SK-N-SH (cell line): Measurements from ENCODE around the gene LCN10. TPM values are rescaled to one million over a fixed set of nuclear protein-coding genes. Genes with fewer than 3 reads are reported as not detected.

ENCODE experiments used
- polyA plus RNA-seq, 3 experiments: library from polyadenylated mRNA; depleted of rRNA; stranded (reverse); fragments of >200 nt; gene quantifications; 2 replicates each; pipeline ENCODE4 v1.2.3, GENCODE V29; 2012
- small RNA-seq, 7 experiments: library from RNA; depleted of rRNA; stranded (forward); fragments of <200 nt; gene quantifications; one replicate each; pipeline ENCODE3, GENCODE V24; 2012

The LCN10 gene
- polyA plus RNA-seq, 1 of the 3 experiments (the other 2 are of a cell fraction) = not detected

Small RNA genes lying within 50 kb of the gene (small RNA-seq; reads per million reads assigned to genes)
- gene ATP6V1G1P3 (0 reads per million in 7 experiments), gene MIR6722 (0 to 0.26 (median 0) reads per million in 7 experiments)

Other genes with a start within 250 kb of the LCN10 start
- gene NOTCH1, start 196.9 kb downstream of the LCN10 start, polyA plus RNA-seq (2012; rRNA removed) = 2.6 and 6.6 TPM in 2 replicates
- 39.8 and 43.0 TPM in 2 replicates for gene EGFL7, start 80.0 kb downstream of the LCN10 start, polyA plus RNA-seq (2012; rRNA removed)
- gene AGPAT2, start 55.5 kb downstream of the LCN10 start, polyA plus RNA-seq (2012; rRNA removed) = 41.8 and 46.8 TPM in 2 replicates
- gene DIPK1B, start 30.4 kb downstream of the LCN10 start, polyA plus RNA-seq (2012; rRNA removed) = 24.5 and 27.1 TPM in 2 replicates
- not detected in 2 replicates for gene LCN6, start 5.6 kb upstream of the LCN10 start, polyA plus RNA-seq (2012; rRNA removed)
- gene LCN8, start 15.3 kb upstream of the LCN10 start, polyA plus RNA-seq (2012; rRNA removed) = not detected in 2 replicates
- 0.08 TPM in 1 of 2 replicates, not detected in the other for gene LCN15, start 21.6 kb upstream of the LCN10 start, polyA plus RNA-seq (2012; rRNA removed)
- gene TMEM141, start 48.4 kb upstream of the LCN10 start, polyA plus RNA-seq (2012; rRNA removed) = 112 and 135 TPM in 2 replicates
- 5.3 and 6.8 TPM in 2 replicates for gene CCDC183, start 53.4 kb upstream of the LCN10 start, polyA plus RNA-seq (2012; rRNA removed)
- 40.0 and 43.6 TPM in 2 replicates for gene RABL6, start 65.0 kb upstream of the LCN10 start, polyA plus RNA-seq (2012; rRNA removed)
- 2.4 and 2.6 TPM in 2 replicates for gene AJM1, start 99.5 kb upstream of the LCN10 start, polyA plus RNA-seq (2012; rRNA removed)
- gene PHPT1, start 106.5 kb upstream of the LCN10 start, polyA plus RNA-seq (2012; rRNA removed) = 338 and 517 TPM in 2 replicates
- 4.2 and 5.0 TPM in 2 replicates for gene MAMDC4, start 109.4 kb upstream of the LCN10 start, polyA plus RNA-seq (2012; rRNA removed)
- 756 and 1,070 TPM in 2 replicates for gene EDF1, start 123.4 kb upstream of the LCN10 start, polyA plus RNA-seq (2012; rRNA removed)
- 13.3 and 15.4 TPM in 2 replicates for gene TRAF2, start 143.6 kb upstream of the LCN10 start, polyA plus RNA-seq (2012; rRNA removed)
- gene FBXW5, start 201.8 kb upstream of the LCN10 start, polyA plus RNA-seq (2012; rRNA removed) = 78.9 and 85.5 TPM in 2 replicates
- gene C8G, start 202.3 kb upstream of the LCN10 start, polyA plus RNA-seq (2012; rRNA removed) = 0.28 and 0.49 TPM in 2 replicates
- 0.87 and 1.1 TPM in 2 replicates for gene LCN12, start 209.3 kb upstream of the LCN10 start, polyA plus RNA-seq (2012; rRNA removed)
- not detected in 2 replicates for gene PTGDS, start 234.6 kb upstream of the LCN10 start, polyA plus RNA-seq (2012; rRNA removed)
- gene LCNL1, start 240.1 kb upstream of the LCN10 start, polyA plus RNA-seq (2012; rRNA removed) = not detected in 2 replicates
- 37.8 and 52.9 TPM in 2 replicates for gene PAXX, start 249.5 kb upstream of the LCN10 start, polyA plus RNA-seq (2012; rRNA removed)